Effector memory CD4-positive, alpha-beta T cell (primary cell): ENCODE data around the gene CDRT4.

Experiments used
- DNase-seq, 3 donors: peaks; one replicate each; pipeline ENCODE4 v3.0.0-alpha.2; 2020
- H3K27ac ChIP-seq: 2 replicates; pipeline ENCODE4 v1.7.0; 2013; ENCODE audit warnings: mild to moderate bottlenecking, low read length, moderate library complexity; ENCODE audit not compliant: insufficient read depth, poor library complexity, severe bottlenecking
- H3K27me3 ChIP-seq: replicated peaks from 2 replicates; pipeline ENCODE4 v1.7.0; 2013; ENCODE audit warnings: mild to moderate bottlenecking, low read length; ENCODE audit not compliant: insufficient read depth, control insufficient read depth, poor library complexity, severe bottlenecking
- H3K36me3 ChIP-seq: 2 replicates; pipeline ENCODE4 v1.7.0; 2013; ENCODE audit warnings: mild to moderate bottlenecking, low read length, moderate library complexity; ENCODE audit not compliant: control insufficient read depth, insufficient read depth
- H3K4me1 ChIP-seq: 2 replicates; pipeline ENCODE4 v1.7.0; 2013; ENCODE audit warnings: low read length, mild to moderate bottlenecking; ENCODE audit not compliant: control insufficient read depth, insufficient read depth, poor library complexity, severe bottlenecking
- H3K4me3 ChIP-seq: 2 replicates; pipeline ENCODE4 v1.7.0; 2013; ENCODE audit warnings: low read length, low read depth, mild to moderate bottlenecking; ENCODE audit not compliant: insufficient read depth, poor library complexity, severe bottlenecking
- H3K9me3 ChIP-seq: 2 replicates; pipeline ENCODE4 v1.7.0; 2013; ENCODE audit warnings: mild to moderate bottlenecking, low read length, moderate library complexity; ENCODE audit not compliant: control insufficient read depth
- total RNA-seq, 3 donors: gene quantifications; one replicate each; lab custom pipeline; 2026; lab: John Stamatoyannopoulos, UW

Gene CDRT4
- total RNA-seq = 0.35 to 0.61 (median 0.58) reads per million in 3 donors

DNA sequence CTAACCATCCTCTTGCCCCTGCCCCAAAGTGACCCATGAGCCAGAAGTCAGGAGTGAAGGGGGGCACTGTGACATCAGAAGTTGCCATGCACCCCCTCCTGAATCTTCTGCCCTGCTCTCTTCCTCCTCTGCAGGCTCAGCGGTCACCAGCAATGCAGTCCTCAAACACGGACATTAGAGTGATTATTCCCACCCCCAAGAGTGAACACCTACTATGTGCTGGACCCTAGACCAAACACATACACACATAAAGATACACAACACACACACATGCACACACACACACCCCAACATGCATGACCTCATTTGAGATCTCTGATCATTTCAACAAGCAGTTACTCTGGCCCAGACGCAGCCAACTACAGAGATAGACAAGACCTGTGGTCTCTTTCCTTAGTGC is at the start of gene CDRT4:
CDRT4 (minus strand) TSS at position 30 of the 400 bp plus-strand sequence. CDS start 27,383 bp downstream, outside the sequence.
- Histone ChIP-seq H3K9me3 (no peaks in the 10 kb centered on the region), H3K27me3 (no peaks in the 10 kb centered on the region), H3K36me3 (no peaks in the 10 kb centered on the region), H3K27ac (no peak within 1 kb of the TSS), H3K4me3 (no peak within 1 kb of the TSS), H3K4me1 (no peaks in the 10 kb centered on the region)
- DNase-seq = no peak

DNA sequence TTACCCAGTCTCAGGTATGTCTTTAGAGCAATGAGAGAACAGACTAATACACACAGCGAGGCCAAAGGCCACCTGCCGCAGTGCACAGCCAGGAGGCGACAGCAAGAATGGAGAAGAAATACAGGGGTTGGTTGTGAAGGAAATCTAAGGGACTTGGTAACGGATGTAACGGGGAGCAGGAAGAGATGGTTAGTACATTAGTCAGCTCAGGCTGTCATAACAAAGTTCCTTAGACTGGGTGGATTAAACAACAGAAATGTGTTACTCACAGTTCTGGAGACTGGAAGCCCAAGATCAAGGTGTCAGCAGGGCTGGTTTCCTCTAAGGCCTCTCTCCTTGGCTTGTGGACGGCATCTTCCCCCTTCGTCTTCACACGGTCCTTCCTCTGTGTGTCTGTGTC is 48.7 kb upstream of the CDRT4 start:
- peaks cover 15% of the 10 kb centered on the region for H3K36me3 ChIP-seq
- no peaks in the 10 kb centered on the region for H3K27me3 ChIP-seq
- no peak overlapping the region for H3K27ac ChIP-seq
- H3K4me3 ChIP-seq = no peak overlapping the region
- H3K9me3 ChIP-seq = no peaks in the 10 kb centered on the region
- H3K4me1 ChIP-seq = no peaks in the 10 kb centered on the region
- no peak for DNase-seq

DNA sequence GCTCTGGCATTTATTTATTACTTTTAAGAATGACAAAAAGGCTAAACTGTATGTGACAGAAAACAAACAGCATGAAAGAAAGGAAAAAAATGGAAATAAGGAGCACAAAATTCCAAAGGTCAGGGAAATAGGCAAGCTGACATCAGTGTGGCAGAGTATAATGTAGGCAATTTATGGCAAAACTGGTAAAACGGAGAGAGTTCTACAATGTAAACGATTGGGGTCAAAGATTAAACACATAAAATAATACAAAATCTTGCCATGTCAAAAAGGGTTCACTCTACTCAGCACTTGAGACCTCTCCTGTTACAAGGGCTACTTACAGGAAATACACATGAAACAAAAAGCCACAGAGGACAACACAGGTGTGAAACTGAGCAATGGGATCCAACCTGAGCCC is 47.0 kb upstream of the CDRT4 start:
- H3K4me3 ChIP-seq = no peak overlapping the region
- H3K4me1 ChIP-seq = no peaks in the 10 kb centered on the region
- DNase-seq = no peak
- H3K9me3 ChIP-seq = no peaks in the 10 kb centered on the region
- no peak overlapping the region for H3K27ac ChIP-seq
- no peaks in the 10 kb centered on the region for H3K27me3 ChIP-seq
- peaks cover 15% of the 10 kb centered on the region for H3K36me3 ChIP-seq

DNA sequence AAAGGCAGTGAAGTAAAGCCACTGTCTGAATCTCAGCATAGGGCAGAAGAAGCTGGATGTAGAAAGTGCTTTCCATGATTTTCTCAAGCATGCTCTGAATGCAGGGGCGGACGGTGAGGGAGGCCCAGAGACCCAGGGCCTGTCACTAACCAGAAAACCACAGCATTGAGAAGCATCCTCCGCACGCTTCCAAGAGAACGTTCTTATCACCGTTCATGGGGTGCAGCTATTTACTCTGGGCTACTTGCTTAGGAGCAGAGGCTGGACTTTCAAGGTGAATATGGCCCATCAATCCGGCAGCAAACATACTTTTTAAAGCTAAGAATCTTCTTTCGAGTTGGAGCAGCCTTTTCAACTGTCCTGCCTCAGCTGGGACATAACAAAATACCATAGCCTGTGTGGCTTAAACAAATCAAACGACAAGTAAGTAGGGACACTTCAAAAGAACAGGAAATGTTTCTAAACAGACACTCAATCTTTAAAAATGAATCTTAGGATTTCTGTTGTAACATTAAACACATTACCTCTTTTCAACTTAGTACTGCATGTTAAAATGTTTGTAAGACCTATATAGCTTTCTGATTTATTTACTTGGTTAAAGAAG is 46.5 kb upstream of the CDRT4 start:
- Histone ChIP-seq H3K27me3 (no peaks in the 10 kb centered on the region), H3K27ac (no peak overlapping the region), H3K4me3 (no peak overlapping the region), H3K9me3 (no peaks in the 10 kb centered on the region), H3K36me3 (peaks cover 15% of the 10 kb centered on the region), H3K4me1 (no peaks in the 10 kb centered on the region)
- DNase-seq = no peak

DNA sequence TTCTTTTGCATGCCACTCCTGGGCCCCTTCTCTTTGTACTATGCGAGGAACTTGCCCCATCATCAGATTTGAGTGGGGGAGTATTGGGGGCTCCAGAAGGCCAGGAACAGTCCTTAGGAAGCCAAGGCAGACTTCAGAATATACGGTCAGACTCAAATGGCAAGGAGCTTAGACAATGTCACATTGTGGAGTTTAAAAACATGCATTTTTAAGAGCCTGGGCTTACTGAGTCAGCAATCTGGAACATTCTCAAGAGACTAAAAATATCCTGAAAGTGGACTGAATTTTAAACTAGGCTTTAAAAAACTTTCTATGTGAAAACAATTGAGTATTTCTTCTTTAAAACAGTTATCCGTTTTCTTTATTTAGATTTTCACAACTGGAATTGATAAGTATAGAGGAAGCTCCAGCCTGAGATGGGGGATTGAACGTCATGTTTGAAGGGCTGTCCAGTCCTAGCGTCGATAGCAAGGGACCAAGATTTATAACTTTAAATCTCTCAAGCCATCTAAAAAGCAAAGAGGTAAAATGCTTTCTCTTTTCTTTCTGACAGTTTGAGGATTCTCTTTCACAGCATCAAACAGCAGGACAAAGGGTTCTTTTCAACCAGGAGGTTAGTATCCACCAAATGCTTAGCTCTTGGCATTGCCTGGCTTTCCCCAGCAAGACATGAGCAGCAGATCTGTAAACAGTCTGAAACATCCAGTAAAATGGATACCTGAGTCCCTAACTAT is 45.8 kb upstream of the CDRT4 start:
- H3K4me3 ChIP-seq = no peak overlapping the region
- H3K27me3 ChIP-seq = no peaks in the 10 kb centered on the region
- peaks cover 15% of the 10 kb centered on the region for H3K36me3 ChIP-seq
- no peak for DNase-seq
- no peaks in the 10 kb centered on the region for H3K9me3 ChIP-seq
- H3K27ac ChIP-seq = no peak overlapping the region
- H3K4me1 ChIP-seq = no peaks in the 10 kb centered on the region

DNA sequence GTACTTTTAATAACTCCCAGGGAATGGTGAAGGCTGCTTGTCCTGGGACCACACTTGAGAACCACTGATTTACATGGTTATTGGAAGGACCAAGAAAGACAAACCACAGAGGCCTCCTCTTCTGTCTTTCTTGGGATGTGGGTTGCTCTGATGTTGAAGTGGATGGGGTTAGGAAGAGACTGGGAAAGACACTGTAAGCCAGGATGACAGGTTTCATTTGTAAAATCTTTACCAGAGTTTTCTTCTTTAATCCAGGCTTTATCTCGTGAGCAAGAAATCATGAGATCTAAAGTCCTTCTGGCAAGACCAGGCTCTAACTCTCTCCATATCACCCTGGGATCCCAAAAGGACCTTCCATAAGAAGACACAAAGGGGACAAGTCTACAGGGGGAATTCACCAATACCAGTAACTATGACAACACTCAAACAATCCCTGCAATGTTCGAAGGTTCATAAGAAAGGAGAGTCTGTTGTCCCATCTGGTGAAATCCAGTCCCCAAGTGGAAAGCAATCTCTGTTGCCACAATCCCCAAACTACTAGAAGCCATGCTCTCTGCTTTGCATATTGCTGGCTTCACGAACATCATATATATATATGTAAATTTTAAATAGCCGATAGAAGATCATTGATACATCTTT is 44.8 kb upstream of the CDRT4 start:
- peaks cover 15% of the 10 kb centered on the region for H3K36me3 ChIP-seq
- no peaks in the 10 kb centered on the region for H3K27me3 ChIP-seq
- no peaks in the 10 kb centered on the region for H3K4me1 ChIP-seq
- H3K4me3 ChIP-seq = no peak overlapping the region
- H3K9me3 ChIP-seq = no peaks in the 10 kb centered on the region
- H3K27ac ChIP-seq = no peak overlapping the region
- DNase-seq = no peak

DNA sequence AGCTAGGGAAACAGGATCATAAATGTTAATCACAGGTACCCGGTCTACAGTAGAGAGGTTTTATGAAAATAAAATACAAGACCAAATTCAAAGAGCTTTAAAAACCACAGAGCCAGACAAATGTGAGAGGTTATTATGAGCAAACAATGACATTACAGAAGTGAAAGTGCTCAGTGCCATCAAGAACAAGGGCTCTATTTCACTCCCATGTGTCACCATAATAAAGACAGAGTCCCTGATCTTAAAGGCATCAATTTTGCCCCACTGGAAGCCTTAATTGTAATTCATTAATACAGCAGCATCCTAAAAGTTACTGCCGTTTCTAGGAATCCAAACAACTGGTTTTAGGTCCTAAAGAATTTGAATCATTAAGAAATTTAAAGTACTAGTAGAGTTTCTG is 43.7 kb upstream of the CDRT4 start:
- no peak overlapping the region for H3K27ac ChIP-seq
- H3K4me3 ChIP-seq = no peak overlapping the region
- no peaks in the 10 kb centered on the region for H3K9me3 ChIP-seq
- peaks cover 15% of the 10 kb centered on the region for H3K36me3 ChIP-seq
- no peaks in the 10 kb centered on the region for H3K27me3 ChIP-seq
- DNase-seq = no peak
- no peaks in the 10 kb centered on the region for H3K4me1 ChIP-seq

DNA sequence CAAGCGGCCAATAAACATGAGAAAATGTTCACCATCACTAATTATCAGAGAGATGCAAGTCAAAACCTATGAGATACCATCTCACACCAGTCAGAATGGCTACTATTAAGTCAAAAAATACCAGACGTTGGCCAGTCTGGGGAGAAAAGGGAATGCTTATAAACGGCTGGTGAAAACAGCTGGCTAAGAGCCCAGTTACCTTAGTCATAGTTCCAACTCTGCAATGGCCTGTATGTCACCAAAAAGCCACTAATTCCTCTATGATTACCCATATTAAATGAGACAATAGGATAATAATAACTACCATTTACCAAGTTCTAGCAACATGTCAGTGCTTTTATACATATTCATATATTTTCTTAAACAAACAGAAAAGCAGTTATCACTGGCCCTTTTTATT is 42.9 kb upstream of the CDRT4 start:
- no peaks in the 10 kb centered on the region for H3K27me3 ChIP-seq
- no peak overlapping the region for H3K27ac ChIP-seq
- H3K4me3 ChIP-seq = no peak overlapping the region
- no peaks in the 10 kb centered on the region for H3K9me3 ChIP-seq
- H3K4me1 ChIP-seq = no peaks in the 10 kb centered on the region
- H3K36me3 ChIP-seq = peaks cover 8% of the 10 kb centered on the region
- DNase-seq = no peak

DNA sequence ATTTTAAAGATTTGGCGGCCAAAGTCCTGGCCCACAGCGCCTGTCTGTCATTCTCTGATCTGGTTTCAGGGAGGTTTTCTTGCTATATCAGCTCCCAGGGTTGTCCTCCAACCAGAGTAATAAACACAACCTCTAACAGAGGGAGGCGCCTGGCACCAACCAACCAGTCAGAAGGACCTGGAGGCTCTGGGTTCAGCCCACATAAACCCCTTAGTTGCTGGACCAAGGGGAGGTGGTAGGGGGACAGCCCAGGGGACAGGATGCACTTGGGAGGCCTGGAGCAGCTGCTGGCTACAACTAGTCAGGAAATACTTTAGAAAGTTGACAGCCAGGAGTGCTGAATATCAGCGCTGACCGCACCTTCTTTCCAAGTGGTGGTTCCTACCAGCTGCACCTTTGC is 41.7 kb upstream of the CDRT4 start:
- no peak for DNase-seq
- Histone ChIP-seq H3K4me3 (no peak overlapping the region), H3K36me3 (peaks cover under 1% of the 10 kb centered on the region), H3K27ac (no peak overlapping the region), H3K9me3 (no peaks in the 10 kb centered on the region), H3K27me3 (no peaks in the 10 kb centered on the region), H3K4me1 (no peaks in the 10 kb centered on the region)

DNA sequence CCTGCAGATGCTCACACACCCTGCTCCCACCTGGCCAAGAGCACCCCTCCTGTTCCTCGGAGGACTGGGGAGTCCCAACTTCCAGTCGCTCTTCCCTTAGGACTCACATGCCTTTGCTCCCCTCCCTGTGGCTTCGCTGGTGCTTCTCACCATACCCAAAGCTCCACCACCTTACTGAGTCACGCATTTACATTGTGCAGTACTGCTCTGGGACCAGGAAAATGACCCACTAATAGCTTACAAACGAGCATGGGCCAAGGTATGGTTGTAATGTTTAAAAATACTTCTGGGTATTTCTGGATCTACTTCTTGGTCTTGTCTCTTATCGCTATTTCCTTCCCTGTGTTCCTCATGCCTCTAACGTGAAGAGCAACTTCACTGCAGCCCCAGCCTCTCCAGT is 41.0 kb upstream of the CDRT4 start:
- no peaks in the 10 kb centered on the region for H3K36me3 ChIP-seq
- no peak overlapping the region for H3K27ac ChIP-seq
- no peak overlapping the region for H3K4me3 ChIP-seq
- DNase-seq = no peak
- H3K27me3 ChIP-seq = no peaks in the 10 kb centered on the region
- H3K9me3 ChIP-seq = no peaks in the 10 kb centered on the region
- H3K4me1 ChIP-seq = no peaks in the 10 kb centered on the region
